HEK293 (cell line): ENCODE data around the gene MCU.
A peak's percentile ranks its signal among the peaks of the same experiment; 100 is the strongest.

Experiments
- GLIS1 ChIP-seq: fragments of 450-650 bp; formaldehyde crosslinking; IDR thresholded peaks from 2 replicates; pipeline ENCODE4 v1.5.1; 2016; ENCODE audit warnings: missing biosample characterization, missing genetic modification characterization
- GLIS2 ChIP-seq: fragments of 450-650 bp; formaldehyde crosslinking; IDR thresholded peaks from 2 replicates; pipeline ENCODE4 v1.5.1; 2016; ENCODE audit warnings: missing biosample characterization, missing genetic modification characterization
- KLF16 ChIP-seq: fragments of 450-650 bp; formaldehyde crosslinking; IDR thresholded peaks from 2 replicates; pipeline ENCODE4 v1.5.1; 2017; ENCODE audit warnings: missing biosample characterization, missing genetic modification characterization
- PBX3 ChIP-seq: sonication (generic); formaldehyde crosslinking; IDR thresholded peaks from 2 replicates; pipeline ENCODE4 v1.8.1; 2022; ENCODE audit warnings: mild to moderate bottlenecking, moderate library complexity, missing genetic modification reagents
- PRDM2 ChIP-seq: fragments of 450-650 bp; formaldehyde crosslinking; IDR thresholded peaks from 2 replicates; pipeline ENCODE4 v1.5.1; 2016; ENCODE audit warnings: missing biosample characterization, missing genetic modification characterization, borderline replicate concordance
- PRDM4 ChIP-seq: fragments of 450-650 bp; formaldehyde crosslinking; IDR thresholded peaks from 2 replicates; pipeline ENCODE4 v1.5.1; 2017; ENCODE audit warnings: missing biosample characterization, missing genetic modification characterization
- ZBTB21 ChIP-seq: fragments of 450-650 bp; formaldehyde crosslinking; IDR thresholded peaks from 2 replicates; pipeline ENCODE4 v1.5.1; 2017; ENCODE audit warnings: missing biosample characterization, missing genetic modification characterization
- ZBTB8A ChIP-seq: fragments of 450-650 bp; formaldehyde crosslinking; IDR thresholded peaks from 2 replicates; pipeline ENCODE4 v1.5.1; 2016; ENCODE audit warnings: missing biosample characterization, missing genetic modification characterization
- ZFP69B ChIP-seq: fragments of 450-650 bp; formaldehyde crosslinking; IDR thresholded peaks from 2 replicates; pipeline ENCODE4 v1.5.1; 2016; ENCODE audit warnings: missing biosample characterization, missing genetic modification characterization
- ZIC2 ChIP-seq: fragments of 450-650 bp; formaldehyde crosslinking; IDR thresholded peaks from 2 replicates; pipeline ENCODE4 v1.5.1; 2016; ENCODE audit warnings: missing biosample characterization, missing genetic modification characterization
- ZNF121 ChIP-seq: fragments of 450-650 bp; formaldehyde crosslinking; IDR thresholded peaks from 2 replicates; pipeline ENCODE4 v1.5.1; 2016; ENCODE audit warnings: missing biosample characterization, missing genetic modification characterization
- ZNF140 ChIP-seq: fragments of 450-650 bp; formaldehyde crosslinking; IDR thresholded peaks from 2 replicates; pipeline ENCODE4 v1.5.1; 2016; ENCODE audit warnings: missing biosample characterization, missing genetic modification characterization
- ZNF18 ChIP-seq: fragments of 450-650 bp; formaldehyde crosslinking; IDR thresholded peaks from 2 replicates; pipeline ENCODE4 v1.5.1; 2016; ENCODE audit warnings: missing biosample characterization, missing genetic modification characterization
- ZNF184 ChIP-seq: fragments of 450-650 bp; IDR thresholded peaks from 2 replicates; pipeline ENCODE4 v1.5.1; 2018; ENCODE audit warnings: missing biosample characterization, mild to moderate bottlenecking, missing genetic modification characterization
- ZNF19 ChIP-seq: fragments of 450-650 bp; formaldehyde crosslinking; IDR thresholded peaks from 2 replicates; pipeline ENCODE4; 2016; ENCODE audit warnings: missing biosample characterization, missing genetic modification characterization, low read depth
- ZNF211 ChIP-seq: fragments of 450-650 bp; formaldehyde crosslinking; IDR thresholded peaks from 2 replicates; pipeline ENCODE4 v1.5.1; 2016; ENCODE audit warnings: low read depth, missing biosample characterization, missing genetic modification characterization
- ZNF214 ChIP-seq: fragments of 450-650 bp; formaldehyde crosslinking; IDR thresholded peaks from 2 replicates; pipeline ENCODE4 v1.5.1; 2017; ENCODE audit warnings: missing biosample characterization, mild to moderate bottlenecking, missing genetic modification characterization, borderline replicate concordance
- ZNF26 ChIP-seq: fragments of 450-650 bp; formaldehyde crosslinking; IDR thresholded peaks from 2 replicates; pipeline ENCODE4 v1.5.1; 2016; ENCODE audit warnings: missing biosample characterization, missing genetic modification characterization
- ZNF274 ChIP-seq, 2 experiments: fragments of 200-500 bp in 1 of 2; fragments of 450-650 bp in 1 of 2; sonication (Bioruptor generic) in 1 of 2; formaldehyde crosslinking in 1 of 2; IDR thresholded peaks; 2 replicates each; pipeline versions ENCODE4 v1.5.1 to v1.6.1; 2014 to 2016; ENCODE audit warnings: borderline replicate concordance in 1 of 2, inconsistent platforms in 1 of 2, low read length in 1 of 2, missing biosample characterization in 1 of 2, missing genetic modification characterization in 1 of 2
- ZNF510 ChIP-seq: fragments of 450-650 bp; formaldehyde crosslinking; IDR thresholded peaks from 2 replicates; pipeline ENCODE4 v1.5.1; 2018; ENCODE audit warnings: mild to moderate bottlenecking, missing genetic modification characterization, missing biosample characterization; ENCODE audit not compliant: insufficient replicate concordance
- ZNF514 ChIP-seq: fragments of 450-650 bp; formaldehyde crosslinking; IDR thresholded peaks from 2 replicates; pipeline ENCODE4 v1.5.1; 2016; ENCODE audit warnings: missing biosample characterization, missing genetic modification characterization
- ZNF629 ChIP-seq: fragments of 450-650 bp; formaldehyde crosslinking; IDR thresholded peaks from 2 replicates; pipeline ENCODE4 v1.5.1; 2017; ENCODE audit warnings: missing biosample characterization, missing genetic modification characterization
- ZNF660 ChIP-seq: fragments of 450-650 bp; IDR thresholded peaks from 2 replicates; pipeline ENCODE4 v1.5.1; 2018; ENCODE audit warnings: missing biosample characterization, mild to moderate bottlenecking, missing genetic modification characterization
- ZNF677 ChIP-seq: fragments of 450-650 bp; IDR thresholded peaks from 2 replicates; pipeline ENCODE4 v1.5.0; 2018; ENCODE audit warnings: missing biosample characterization, mild to moderate bottlenecking, missing genetic modification characterization, moderate library complexity
- ZNF704 ChIP-seq: fragments of 450-650 bp; formaldehyde crosslinking; IDR thresholded peaks from 2 replicates; pipeline ENCODE4 v1.5.1; 2016; ENCODE audit warnings: missing biosample characterization, missing genetic modification characterization
- ZNF768 ChIP-seq: fragments of 450-650 bp; formaldehyde crosslinking; IDR thresholded peaks from 2 replicates; pipeline ENCODE4 v1.5.1; 2018; ENCODE audit warnings: missing biosample characterization, mild to moderate bottlenecking, missing genetic modification characterization

Gene MCU

GRCh38 chr10:72831696-72832409 is 139.9 kb downstream of the MCU start (continued):
- TF ChIP-seq ZNF660 (tag by site-specific recombination) (no peak), ZNF140 (tag by site-specific recombination) (no peak), ZNF629 (peak; percentile 13; the same call in 1 of the 2 replicates), GLIS2 (tag by site-specific recombination) (no peak), ZNF214 (no peak), ZNF514 (tag by site-specific recombination) (no peak), PRDM2 (no peak), ZIC2 (tag by site-specific recombination) (no peak), ZNF19 (tag by site-specific recombination) (no peak), GLIS1 (tag by site-specific recombination) (no peak), ZNF184 (no peak), ZNF704 (tag by site-specific recombination) (no peak), PBX3 (CRISPR knock-in tag) (no peak), ZNF677 (no peak), ZNF26 (tag by site-specific recombination) (no peak), ZNF274 (IDR thresholded peaks at IDR 0.05; ENCODE audit: low read length) (no peak), ZNF274 (tag by site-specific recombination; IDR thresholded peaks at IDR 0.05; ENCODE audit: borderline replicate concordance) (no peak), PRDM4 (tag by site-specific recombination) (no peak), ZBTB8A (tag by site-specific recombination) (no peak), ZFP69B (tag by site-specific recombination) (no peak), ZNF768 (tag by site-specific recombination) (no peak), ZNF121 (peak; percentile 46; the same call in 1 of the 2 replicates), ZNF510 (tag by site-specific recombination) (no peak), KLF16 (tag by site-specific recombination) (no peak), ZBTB21 (tag by site-specific recombination) (no peak), ZNF18 (tag by site-specific recombination) (no peak), ZNF211 (tag by site-specific recombination) (no peak)
